B cell (primary cell): ENCODE data around the gene NAT14. TPM values are rescaled to one million over a fixed set of nuclear protein-coding genes. Genes with fewer than 3 reads are reported as not detected.

Experiments used
- ATAC-seq: fragments of 200-7000 bp; cut with Tn5 transposase; one replicate; pipeline ENCODE4 v1.10.0; 2021; ENCODE audit warnings: low read depth, mild to moderate bottlenecking, moderate number of reproducible peaks, moderate library complexity
- CTCF ChIA-PET: fragments of 350-600 bp; sonication (Branson Sonifier 250); formaldehyde crosslinking; loops from one replicate; lab custom pipeline; 2021; ENCODE audit warnings: antibody characterized with exemption, inconsistent platforms; lab: Charles Lee
- POLR2A ChIA-PET: fragments of 350-600 bp; sonication (Branson Sonifier 250); formaldehyde crosslinking; loops from one replicate; lab custom pipeline; 2021; ENCODE audit warnings: antibody characterized with exemption; lab: Charles Lee
- DNase-seq: peaks from one replicate; pipeline ENCODE4 v3.0.0; 2013
- H2AFZ ChIP-seq: 2 replicates; pipeline ENCODE4 v1.6.1; 2012; ENCODE audit warnings: mild to moderate bottlenecking, low read depth, low read length; ENCODE audit not compliant: insufficient read depth, poor library complexity, severe bottlenecking
- H3K27ac ChIP-seq, 2 donors: 1 replicate in 1 of 2; 2 replicates in 1 of 2; pipeline ENCODE4 v1.5.1; 2012 to 2013; ENCODE audit warnings: low read length in 2 of 2, mild to moderate bottlenecking in 2 of 2, moderate library complexity in 1 of 2
- H3K27me3 ChIP-seq, 4 experiments: fragments of 200-600 bp in 1 of 4; sonication (generic) in 1 of 4; replicated peaks in 1 of 4; 1 replicate in 2 of 4; 2 replicates in 2 of 4; pipeline versions ENCODE4 v1.6.1 to v1.7.0; 2013 to 2016; ENCODE audit warnings: low read length in 3 of 4, mild to moderate bottlenecking in 2 of 4, mixed read lengths in 1 of 4, moderate library complexity in 1 of 4; ENCODE audit not compliant: insufficient read depth in 4 of 4, control insufficient read depth in 3 of 4; ENCODE audit errors: control extremely low read depth in 1 of 4
- H3K36me3 ChIP-seq, 2 experiments: replicated peaks in 1 of 2; 1 replicate in 1 of 2; 2 replicates in 1 of 2; pipeline versions ENCODE4 v1.6.1 to v1.7.1; 2013; ENCODE audit warnings: low read length in 1 of 2; ENCODE audit not compliant: insufficient read depth in 2 of 2, control insufficient read depth in 1 of 2; ENCODE audit errors: control extremely low read depth in 1 of 2, extremely low read depth in 1 of 2
- H3K4me1 ChIP-seq, 2 donors: fragments of 200-600 bp in 1 of 2; sonication (generic) in 1 of 2; 1 replicate in 1 of 2; 2 replicates in 1 of 2; pipeline versions ENCODE4 v1.5.1 to v1.6.1; 2013 to 2017; ENCODE audit warnings: low read length in 2 of 2; ENCODE audit not compliant: control insufficient read depth in 2 of 2, insufficient read depth in 2 of 2
- H3K4me2 ChIP-seq: replicated peaks from 2 replicates; pipeline ENCODE3; 2012; ENCODE audit warnings: mild to moderate bottlenecking, low read depth, low read length; ENCODE audit not compliant: poor library complexity, severe bottlenecking
- H3K4me3 ChIP-seq, 5 experiments: fragments of 200-600 bp in 1 of 5; sonication (generic) in 1 of 5; 1 replicate in 3 of 5; 2 replicates in 2 of 5; pipeline versions ENCODE4 v1.5.1 to v1.7.0; 2011 to 2016; ENCODE audit warnings: low read length in 4 of 5, mild to moderate bottlenecking in 4 of 5, low read depth in 2 of 5, control low read depth in 1 of 5, moderate library complexity in 1 of 5; ENCODE audit not compliant: insufficient read depth in 1 of 5; ENCODE audit errors: control extremely low read depth in 1 of 5, extremely low read depth in 1 of 5
- H3K79me2 ChIP-seq: fragments of 200-600 bp; sonication (generic); one replicate; pipeline ENCODE4 v1.6.0; 2016; ENCODE audit warnings: low read length; ENCODE audit not compliant: control insufficient read depth, insufficient read depth
- H3K9ac ChIP-seq: fragments of 200-600 bp; sonication (generic); 2 replicates; pipeline ENCODE4 v1.6.1; 2017; ENCODE audit warnings: mild to moderate bottlenecking, low read length, moderate library complexity
- H3K9me3 ChIP-seq, 3 donors: one replicate each; pipeline versions ENCODE4 v1.6.1 to v1.7.1; 2013; ENCODE audit warnings: low read length in 2 of 3; ENCODE audit not compliant: control insufficient read depth in 2 of 3, insufficient read depth in 1 of 3; ENCODE audit errors: control extremely low read depth in 1 of 3
- H4K20me1 ChIP-seq: 2 replicates; pipeline ENCODE4 v1.6.0; 2012; ENCODE audit warnings: mild to moderate bottlenecking, low read length; ENCODE audit not compliant: insufficient read depth, control insufficient read depth, poor library complexity, severe bottlenecking
- H3K27ac Mint-ChIP-seq: one replicate; pipeline ENCODE4 v1.8.0; 2021; ENCODE audit warnings: mixed read lengths
- H3K27me3 Mint-ChIP-seq: one replicate; pipeline ENCODE4 v1.8.0; 2021; ENCODE audit warnings: mixed read lengths
- H3K4me1 Mint-ChIP-seq: one replicate; pipeline ENCODE4 v1.8.0; 2021; ENCODE audit warnings: mixed read lengths
- H3K4me3 Mint-ChIP-seq: one replicate; pipeline ENCODE4 v1.8.0; 2021; ENCODE audit warnings: mixed read lengths
- H3K9me3 Mint-ChIP-seq: one replicate; pipeline ENCODE4 v1.8.0; 2022; ENCODE audit warnings: mixed read lengths; ENCODE audit not compliant: insufficient read depth
- EZH2 ChIP-seq: IDR thresholded peaks from 2 replicates; pipeline ENCODE4 v1.6.1; 2012; ENCODE audit warnings: borderline replicate concordance, low read depth, mild to moderate bottlenecking, moderate library complexity, low read length; ENCODE audit not compliant: insufficient read depth, poor library complexity, severe bottlenecking
- WGBS: methylation state at CpG from one replicate; pipeline ENCODE4 v1.1.5; 2013; ENCODE audit warnings: missing lambda C conversion rate; ENCODE audit not compliant: insufficient coverage; 5-methylcytosine and 5-hydroxymethylcytosine counted together
- intact Hi-C: fragments of 100-400 bp; cut with micrococcal nuclease; formaldehyde crosslinking; loops from one replicate; pipeline ENCODE4 v1.10.0; 2022
- polyA plus RNA-seq: library from polyadenylated mRNA; depleted of rRNA; stranded (reverse); fragments of >200 nt; gene quantifications from 2 replicates; pipeline ENCODE4 v1.2.3, GENCODE V29; 2012
- total RNA-seq, 2 donors: library from RNA; stranded (reverse); fragments of 120-200 nt in 1 of 2; gene quantifications; 1 replicate in 1 of 2; 2 replicates in 1 of 2; pipeline versions ENCODE4 v1.2.3 to v1.2.4, GENCODE V29; 2013 to 2022
- TF ChIP-seq, protein P1 (sequence below): fragments of 200-600 bp; IDR thresholded peaks from one replicate; pipeline ENCODE4 v1.8.0; 2022; ENCODE audit warnings: antibody characterized with exemption, mild to moderate bottlenecking

NAT14 gene
- total and polyA plus RNA-seq, 2 donors (not counting 1 experiment from before 2014, with no cell fraction given): 10.7 to 15.1 TPM

DNA sequence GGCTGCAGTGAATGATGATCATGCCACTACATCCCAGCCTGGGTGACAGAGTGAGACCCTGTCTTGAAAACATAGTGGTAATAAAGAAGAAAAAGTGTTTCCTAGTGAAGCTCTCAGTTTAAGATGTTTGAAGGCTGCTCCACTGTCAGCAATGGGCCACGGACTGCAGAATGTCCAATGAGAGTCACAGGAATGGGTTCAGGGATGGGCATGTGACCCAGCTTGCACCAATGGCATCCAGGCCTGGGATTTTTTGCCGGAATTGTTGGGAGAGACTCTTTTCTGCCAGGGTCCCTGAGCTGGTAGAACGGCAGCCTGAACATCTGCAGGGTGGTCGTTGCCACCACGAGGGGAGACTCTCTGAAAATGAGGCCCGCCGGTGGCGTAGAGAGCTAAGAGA is 48.1 kb upstream of the NAT14 start:
- H3K9me3 ChIP-seq: peaks cover 0 to 35% (median 0%) of the 10 kb centered on the region in 3 donors
- peaks cover 19 to 28% of the 10 kb centered on the region in 2 donors for H3K4me1 ChIP-seq
- Mint-ChIP-seq H3K9me3 (no peaks in the 10 kb centered on the region), H3K4me3 (no peak overlapping the region), H3K27ac (no peak overlapping the region), H3K4me1 (peaks cover 12% of the 10 kb centered on the region), H3K27me3 (peaks cover 57% of the 10 kb centered on the region)
- DNase-seq (no peak), ATAC-seq (no peak)
- H3K27me3 ChIP-seq: peaks cover 0 to 80% (median 54%) of the 10 kb centered on the region in 4 experiments
- WGBS: 50% methylated on average over 8 of the region's 8 CpGs
- H3K9ac ChIP-seq: no peak overlapping the region
- CTCF ChIA-PET: interaction anchor here (1.2 kb wide), 1 partner anchor 30 kb away, joined by 3 read pairs; no protein-coding TSS in a partner anchor
- TF ChIP-seq, protein P1, sequence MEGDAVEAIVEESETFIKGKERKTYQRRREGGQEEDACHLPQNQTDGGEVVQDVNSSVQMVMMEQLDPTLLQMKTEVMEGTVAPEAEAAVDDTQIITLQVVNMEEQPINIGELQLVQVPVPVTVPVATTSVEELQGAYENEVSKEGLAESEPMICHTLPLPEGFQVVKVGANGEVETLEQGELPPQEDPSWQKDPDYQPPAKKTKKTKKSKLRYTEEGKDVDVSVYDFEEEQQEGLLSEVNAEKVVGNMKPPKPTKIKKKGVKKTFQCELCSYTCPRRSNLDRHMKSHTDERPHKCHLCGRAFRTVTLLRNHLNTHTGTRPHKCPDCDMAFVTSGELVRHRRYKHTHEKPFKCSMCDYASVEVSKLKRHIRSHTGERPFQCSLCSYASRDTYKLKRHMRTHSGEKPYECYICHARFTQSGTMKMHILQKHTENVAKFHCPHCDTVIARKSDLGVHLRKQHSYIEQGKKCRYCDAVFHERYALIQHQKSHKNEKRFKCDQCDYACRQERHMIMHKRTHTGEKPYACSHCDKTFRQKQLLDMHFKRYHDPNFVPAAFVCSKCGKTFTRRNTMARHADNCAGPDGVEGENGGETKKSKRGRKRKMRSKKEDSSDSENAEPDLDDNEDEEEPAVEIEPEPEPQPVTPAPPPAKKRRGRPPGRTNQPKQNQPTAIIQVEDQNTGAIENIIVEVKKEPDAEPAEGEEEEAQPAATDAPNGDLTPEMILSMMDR: no peak
- TF ChIP-seq EZH2: no peak
- no peak overlapping the region for H3K4me2 ChIP-seq
- intact Hi-C loops: no loop called here
- H3K79me2 ChIP-seq: no peaks in the 10 kb centered on the region
- H3K27ac ChIP-seq: no peak overlapping the region
- no peak overlapping the region for H2AFZ ChIP-seq
- no peaks in the 10 kb centered on the region for H4K20me1 ChIP-seq
- no peak overlapping the region for H3K4me3 ChIP-seq
- POLR2A ChIA-PET: no interaction called here
- no peaks in the 10 kb centered on the region for H3K36me3 ChIP-seq

DNA sequence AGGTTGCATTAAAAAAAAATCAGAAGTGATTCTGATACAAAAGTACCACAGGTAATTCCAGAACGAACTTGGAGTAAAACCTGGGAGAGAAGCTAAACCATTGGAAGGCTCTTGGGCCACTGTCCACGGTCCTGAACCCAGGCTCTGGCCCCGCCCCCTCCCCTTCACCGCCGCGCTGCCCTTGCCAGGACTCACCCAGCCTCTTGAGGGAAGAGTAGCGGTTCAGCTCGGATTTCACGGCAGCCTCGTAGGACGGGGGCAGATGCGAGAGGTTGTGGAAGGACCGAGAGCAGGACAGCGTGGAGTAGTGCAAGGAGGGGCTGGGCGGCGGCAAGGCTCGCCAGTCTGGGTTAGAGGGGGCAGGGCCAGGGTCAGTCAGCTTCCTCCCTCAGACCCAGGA is 47.6 kb upstream of the NAT14 start:
- Histone ChIP-seq H3K79me2 (no peaks in the 10 kb centered on the region), H3K4me1 (peaks cover 21 to 31% of the 10 kb centered on the region in 2 donors), H3K9ac (no peak overlapping the region), H3K36me3 (no peaks in the 10 kb centered on the region), H2AFZ (no peak overlapping the region), H3K4me2 (no peak overlapping the region), H4K20me1 (no peaks in the 10 kb centered on the region), H3K27ac (no peak overlapping the region), H3K4me3 (no peak overlapping the region), H3K9me3 (peaks cover 0 to 31% (median 0%) of the 10 kb centered on the region in 3 donors), H3K27me3 (peaks cover 0 to 77% (median 53%) of the 10 kb centered on the region in 4 experiments)
- POLR2A ChIA-PET: no interaction called here
- peaks cover 54% of the 10 kb centered on the region for H3K27me3 Mint-ChIP-seq
- peaks cover 14% of the 10 kb centered on the region for H3K4me1 Mint-ChIP-seq
- H3K4me3 Mint-ChIP-seq: no peak overlapping the region
- no peak for TF ChIP-seq EZH2
- TF ChIP-seq, protein P1: no peak
- ATAC-seq (no peak), DNase-seq (no peak)
- H3K27ac Mint-ChIP-seq: no peak overlapping the region
- CTCF ChIA-PET: interaction anchor here (1.2 kb wide), 1 partner anchor 30 kb away, joined by 3 read pairs; no protein-coding TSS in a partner anchor
- 6% methylated on average over 17 of the region's 17 CpGs for WGBS
- no peaks in the 10 kb centered on the region for H3K9me3 Mint-ChIP-seq
- intact Hi-C loops: no loop called here
